ENCODE data around the gene CLEC1A.
"Not testable (repeated sequence)": the region's sequence is repeated elsewhere in the genome, so short reads cannot be mapped to it uniquely, and the experiment has no call there.

The CLEC1A gene

DNA sequence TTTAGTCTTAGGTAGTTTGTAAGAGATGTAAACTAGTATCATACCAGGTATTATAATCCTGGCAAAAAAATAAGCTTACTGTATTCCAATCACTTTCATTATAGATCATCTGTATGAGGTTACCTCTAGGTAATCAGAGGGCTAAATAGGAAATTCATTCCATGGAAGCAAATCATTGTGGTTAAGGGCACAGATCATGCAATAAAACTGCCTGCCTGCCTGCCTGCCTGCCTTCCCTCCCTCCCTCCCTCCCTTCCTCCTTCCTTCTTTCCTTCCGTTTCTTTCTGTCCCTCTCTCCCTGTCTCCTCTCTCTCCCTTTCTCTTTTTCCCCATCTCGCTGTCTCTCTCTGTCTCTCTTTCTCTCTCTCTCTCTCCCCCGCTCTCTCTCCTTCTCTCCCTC is 71.5 kb downstream of the CLEC1A start:
- ATAC-seq (replicated peaks; ENCODE audit: extremely low read depth, poor library complexity, severe bottlenecking): no peak
- Mint-ChIP-seq H3K4me3 (no peak overlapping the region), H3K9me3 (no peaks in the 10 kb centered on the region), H3K27ac (ENCODE audit: low read depth) (no peak overlapping the region), H3K36me3 (ENCODE audit: insufficient read depth) (peaks cover 4% of the 10 kb centered on the region), H3K27me3 (peaks cover 42% of the 10 kb centered on the region), H3K4me1 (no peaks in the 10 kb centered on the region)
- no peak for DNase-seq (ENCODE audit: low spot score in 2 of 2)

DNA sequence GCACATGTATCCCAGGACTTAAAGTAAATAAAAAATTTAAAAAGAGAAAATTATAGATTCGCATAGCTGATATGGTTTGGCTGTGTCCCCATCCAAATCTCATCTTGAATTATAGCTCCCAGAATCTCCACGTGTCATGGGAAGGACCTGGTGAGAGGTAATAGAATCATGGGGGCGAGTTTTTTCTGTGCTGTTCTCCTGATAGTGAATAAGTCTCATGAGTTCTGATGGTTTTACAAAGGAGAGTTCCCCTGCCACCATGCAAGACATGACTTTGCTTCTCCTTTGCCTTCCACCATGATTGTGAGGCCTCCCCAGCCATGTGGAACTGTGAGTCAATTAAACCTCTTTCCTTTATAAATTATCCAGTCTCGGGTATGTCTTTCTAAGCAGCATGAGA is 72.1 kb downstream of the CLEC1A start:
- H3K27me3 Mint-ChIP-seq: peaks cover 42% of the 10 kb centered on the region
- not testable (repeated sequence) for H3K36me3 Mint-ChIP-seq (ENCODE audit: insufficient read depth); H3K27ac Mint-ChIP-seq (ENCODE audit: low read depth); DNase-seq (ENCODE audit: low spot score in 2 of 2); ATAC-seq (replicated peaks; ENCODE audit: extremely low read depth, poor library complexity, severe bottlenecking); H3K4me1 Mint-ChIP-seq; H3K9me3 Mint-ChIP-seq; H3K4me3 Mint-ChIP-seq

GRCh38 chr12:10025236-10025635 is 73.5 kb downstream of the CLEC1A start:
- no peaks in the 10 kb centered on the region for H3K9me3 Mint-ChIP-seq

DNA sequence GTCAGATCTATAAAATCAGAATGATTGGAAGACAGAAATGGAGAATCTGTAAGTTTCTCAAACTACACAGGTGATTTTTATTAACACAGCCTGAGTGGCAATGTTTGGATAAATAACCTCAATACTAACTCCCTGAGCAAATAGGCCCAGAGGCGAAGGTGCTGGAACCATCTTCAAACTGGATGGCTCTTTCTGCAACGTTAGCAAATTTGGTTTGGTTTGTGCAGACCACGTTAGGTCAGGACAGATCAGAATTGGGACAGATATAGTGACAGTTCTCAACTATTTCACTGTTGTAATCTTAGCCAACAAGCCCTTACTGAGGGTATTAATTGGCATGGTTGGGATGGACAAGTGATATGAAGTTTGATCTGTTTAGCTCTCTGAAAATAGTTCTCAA is 77.4 kb downstream of the CLEC1A start:
- Mint-ChIP-seq H3K27ac (ENCODE audit: low read depth) (no peak overlapping the region), H3K36me3 (ENCODE audit: insufficient read depth) (peaks cover 4% of the 10 kb centered on the region), H3K9me3 (no peaks in the 10 kb centered on the region), H3K4me3 (no peak overlapping the region), H3K27me3 (peaks cover 35% of the 10 kb centered on the region), H3K4me1 (no peaks in the 10 kb centered on the region)
- DNase-seq (ENCODE audit: low spot score in 2 of 2) (no peak), ATAC-seq (replicated peaks; ENCODE audit: extremely low read depth, poor library complexity, severe bottlenecking) (no peak)

More at GRCh38 chr12:10025236-10025635, 73.5 kb downstream of the CLEC1A start:
- Mint-ChIP-seq H3K27ac (ENCODE audit: low read depth) (no peak overlapping the region), H3K27me3 (peaks cover 39% of the 10 kb centered on the region), H3K36me3 (ENCODE audit: insufficient read depth) (peaks cover 4% of the 10 kb centered on the region), H3K4me1 (no peaks in the 10 kb centered on the region), H3K4me3 (no peak overlapping the region)
- no peak for ATAC-seq (replicated peaks; ENCODE audit: extremely low read depth, poor library complexity, severe bottlenecking)
- DNase-seq (ENCODE audit: low spot score in 2 of 2): no peak

All from central memory CD8-positive, alpha-beta T cell (primary cell).